ENCODE measurements around the gene CAP1. TPM values are rescaled to one million over a fixed set of nuclear protein-coding genes. Genes with fewer than 3 reads are reported as not detected.

CAP1 gene, protein sequence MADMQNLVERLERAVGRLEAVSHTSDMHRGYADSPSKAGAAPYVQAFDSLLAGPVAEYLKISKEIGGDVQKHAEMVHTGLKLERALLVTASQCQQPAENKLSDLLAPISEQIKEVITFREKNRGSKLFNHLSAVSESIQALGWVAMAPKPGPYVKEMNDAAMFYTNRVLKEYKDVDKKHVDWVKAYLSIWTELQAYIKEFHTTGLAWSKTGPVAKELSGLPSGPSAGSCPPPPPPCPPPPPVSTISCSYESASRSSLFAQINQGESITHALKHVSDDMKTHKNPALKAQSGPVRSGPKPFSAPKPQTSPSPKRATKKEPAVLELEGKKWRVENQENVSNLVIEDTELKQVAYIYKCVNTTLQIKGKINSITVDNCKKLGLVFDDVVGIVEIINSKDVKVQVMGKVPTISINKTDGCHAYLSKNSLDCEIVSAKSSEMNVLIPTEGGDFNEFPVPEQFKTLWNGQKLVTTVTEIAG
- total RNA-seq, result 142 TPM

DNA sequence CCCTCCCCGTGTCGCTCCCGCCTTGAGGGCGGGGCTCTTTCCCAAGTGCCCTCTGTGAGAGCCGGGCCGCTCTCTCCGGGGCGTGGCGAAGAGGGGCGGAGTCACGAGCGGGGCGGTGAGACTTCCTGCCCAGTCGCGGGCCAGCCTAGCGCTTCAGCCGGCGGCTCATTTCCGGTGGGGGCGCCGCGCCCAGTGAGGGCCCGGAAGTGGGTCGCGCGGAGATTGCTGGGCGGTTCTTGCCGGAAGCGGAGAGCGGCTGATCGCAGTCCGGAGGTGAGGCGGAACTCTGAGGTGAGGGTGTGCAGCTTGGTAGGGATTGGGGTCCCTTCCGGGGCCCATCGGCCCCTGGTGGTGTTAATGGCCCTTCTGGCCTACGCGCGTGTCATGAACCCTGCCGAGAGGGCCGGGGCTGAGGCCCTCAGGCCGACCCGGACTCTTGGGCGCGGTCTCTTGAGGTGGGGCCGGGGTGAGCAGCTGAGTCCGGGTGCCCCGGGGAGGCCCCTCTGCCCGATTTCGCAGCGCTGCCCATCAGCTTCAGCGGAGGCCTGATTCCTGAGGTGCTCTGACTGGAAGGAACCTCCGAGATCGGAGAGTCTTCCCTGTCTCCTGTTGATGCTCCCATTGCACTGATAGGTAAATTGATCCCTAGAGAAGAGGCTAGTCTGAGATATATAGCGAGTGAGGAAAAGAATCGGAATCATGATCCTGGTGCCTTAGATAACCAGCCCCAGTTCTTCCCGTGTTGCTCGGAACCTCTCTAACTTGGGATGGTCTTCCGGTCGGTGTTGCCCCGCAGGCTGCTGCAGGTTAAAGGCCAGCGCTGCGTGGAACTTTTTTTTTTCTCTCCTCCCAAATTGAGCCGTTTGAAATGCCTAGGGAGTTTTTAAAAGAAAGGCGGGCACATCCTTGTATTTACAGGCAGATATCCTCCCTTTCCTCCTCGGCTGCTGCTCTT, at the start of gene CAP1:
Gene CAP1 (plus strand): TSS at position 219 of the 955 bp plus-strand sequence. CDS start 18,618 bp downstream, outside the sequence.

DNA sequence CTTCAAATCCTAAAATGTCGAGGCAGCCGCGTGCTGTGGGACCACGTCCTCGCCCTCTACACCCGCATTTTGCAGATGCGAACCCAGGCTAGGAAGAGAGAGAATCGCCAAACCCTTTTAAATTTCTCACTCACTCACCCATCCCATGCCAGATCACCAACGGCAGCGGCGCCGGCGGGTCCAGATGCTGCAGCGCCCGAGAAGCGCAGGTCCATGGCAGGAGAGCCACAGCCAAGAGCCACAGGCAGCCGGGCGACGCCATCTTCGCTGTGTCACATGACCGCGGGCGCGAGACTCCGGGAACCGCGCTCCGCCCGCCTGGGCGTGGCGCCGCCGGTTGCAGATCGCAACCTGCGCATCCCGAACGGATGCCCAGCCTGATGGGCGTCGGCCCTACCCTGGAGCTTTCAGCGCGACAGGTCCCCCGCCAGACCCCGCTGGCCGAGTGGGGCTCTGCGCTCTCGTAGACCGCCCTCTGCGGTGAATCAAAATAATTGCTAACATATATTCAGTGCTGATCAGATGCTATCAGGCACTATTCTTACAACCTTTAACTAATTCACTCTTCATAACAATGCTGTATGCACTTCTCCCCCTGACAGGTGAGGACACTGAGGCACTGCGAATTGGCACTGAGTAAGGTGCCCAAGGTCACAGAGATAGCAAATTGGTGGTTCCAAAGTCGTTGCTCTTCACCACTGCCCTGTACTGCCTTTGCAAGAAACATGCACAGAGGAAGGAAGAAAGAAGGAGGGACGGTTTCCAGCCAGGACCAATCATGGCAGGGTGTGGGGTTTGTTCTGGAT, 56.7 kb downstream of the CAP1 start, which contains the start of gene PPT1:
Gene PPT1 (minus strand): TSS at position 276 of the 806 bp plus-strand sequence. CDS start 14 bp downstream, at position 262.

Other genes with a start within 250 kb of the CAP1 start
- gene TRIT1, start 157.2 kb upstream of the CAP1 start, total RNA-seq, result 39.6 TPM
- gene MYCL, start 138.8 kb upstream of the CAP1 start, total RNA-seq, result 11.5 TPM
- 3.1 TPM for gene MFSD2A, start 85.6 kb upstream of the CAP1 start, total RNA-seq
- 72.4 TPM for gene PPT1, start 56.5 kb downstream of the CAP1 start, total RNA-seq
- gene RLF, start 120.7 kb downstream of the CAP1 start, total RNA-seq, result 88.9 TPM
- gene TMCO2, start 207.2 kb downstream of the CAP1 start, total RNA-seq, result not detected
- 57.5 TPM for gene ZMPSTE24, start 217.5 kb downstream of the CAP1 start, total RNA-seq

Measured in camera-type eye (tissue), 1 donor.